Transverse colon (tissue), 4 donors: ENCODE data around the gene WBP2NL. TPM values are rescaled to one million over a fixed set of nuclear protein-coding genes. Genes with fewer than 3 reads are reported as not detected.

Experiments used
- DNase-seq: peaks from one replicate; pipeline ENCODE4 v3.0.0-alpha.2; 2019
- H3K27ac ChIP-seq, 4 donors: fragments of 200-600 bp; sonication (generic); 2 replicates each; pipeline ENCODE4 v1.5.1; 2016 to 2018; ENCODE audit warnings: inconsistent platforms in 4 of 4
- H3K27me3 ChIP-seq: fragments of 200-600 bp; sonication (generic); 2 replicates; pipeline ENCODE4 v1.5.1; 2017; ENCODE audit warnings: inconsistent platforms
- H3K36me3 ChIP-seq, 4 donors: fragments of 200-600 bp; sonication (generic); 2 replicates each; pipeline ENCODE4 v1.5.1; 2017 to 2019; ENCODE audit warnings: inconsistent platforms in 4 of 4
- H3K4me1 ChIP-seq, 4 donors: fragments of 200-600 bp; sonication (generic); 2 replicates each; pipeline ENCODE4 v1.5.1; 2017 to 2020; ENCODE audit warnings: inconsistent platforms in 4 of 4
- H3K4me3 ChIP-seq, 4 donors: fragments of 200-600 bp; sonication (generic); 1 replicate in 1 of 4; 2 replicates in 3 of 4; pipeline versions ENCODE4 v1.5.1 to v1.6.1; 2017 to 2019; ENCODE audit warnings: inconsistent platforms in 4 of 4
- H3K9me3 ChIP-seq, 2 donors: fragments of 200-600 bp; sonication (generic); 2 replicates each; pipeline ENCODE4 v1.5.1; 2017 to 2019; ENCODE audit warnings: inconsistent platforms in 2 of 2
- EP300 ChIP-seq: sonication (generic); formaldehyde crosslinking; IDR thresholded peaks from one replicate; pipeline ENCODE4 v1.6.1; 2017; ENCODE audit warnings: antibody characterized with exemption, low read depth
- POLR2A ChIP-seq: fragments of 450-650 bp; IDR thresholded peaks from one replicate; pipeline ENCODE4 v1.6.1; 2016; ENCODE audit warnings: antibody characterized with exemption, mild to moderate bottlenecking, moderate library complexity
- POLR2AphosphoS5 ChIP-seq, 3 donors: sonication (generic); formaldehyde crosslinking; IDR thresholded peaks; one replicate each; pipeline ENCODE4 v1.6.1; 2016; ENCODE audit warnings: antibody characterized with exemption in 3 of 3
- WGBS, 2 donors: methylation state at CpG; one replicate each; pipeline ENCODE4 v1.1.5; 2018; ENCODE audit warnings: low coverage in 1 of 2; 5-methylcytosine and 5-hydroxymethylcytosine counted together
- in situ Hi-C, 4 donors: fragments of 200-750 bp; cut with MboI; loops; one replicate each; pipeline versions ENCODE4 v1.15.0 to v1.15.1; 2017; ENCODE audit warnings: low sequenced_read_pairs in 3 of 4, low pct_ligation_motif_present in 1 of 4, low pct_unique_long_range_greater_than_20kb in 1 of 4
- intact Hi-C: fragments of 100-400 bp; cut with DNase I; formaldehyde crosslinking; loops from one replicate; pipeline ENCODE4 v1.15.1; 2023; ENCODE audit warnings: low total_unique reads
- total RNA-seq, 4 donors: library from RNA; depleted of rRNA; stranded (reverse); fragments of >200 nt; gene quantifications; one replicate each; pipeline ENCODE4 v1.1.0, GENCODE V29; 2016
- TF ChIP-seq, protein P1 (sequence below), 5 experiments: fragments of 200-600 bp in 3 of 5; fragments of 450-650 bp in 2 of 5; sonication (generic) in 3 of 5; IDR thresholded peaks; 1 replicate in 2 of 5; 2 replicates in 3 of 5; pipeline ENCODE4 v1.5.1; 2016 to 2017; ENCODE audit warnings: antibody characterized with exemption in 5 of 5, inconsistent platforms in 3 of 5, mild to moderate bottlenecking in 2 of 5, moderate library complexity in 1 of 5

Gene WBP2NL
- total RNA-seq, 4 donors from 2014 or later = 0.96 to 12.0 (median 3.5) TPM; not detected in 1

DNA sequence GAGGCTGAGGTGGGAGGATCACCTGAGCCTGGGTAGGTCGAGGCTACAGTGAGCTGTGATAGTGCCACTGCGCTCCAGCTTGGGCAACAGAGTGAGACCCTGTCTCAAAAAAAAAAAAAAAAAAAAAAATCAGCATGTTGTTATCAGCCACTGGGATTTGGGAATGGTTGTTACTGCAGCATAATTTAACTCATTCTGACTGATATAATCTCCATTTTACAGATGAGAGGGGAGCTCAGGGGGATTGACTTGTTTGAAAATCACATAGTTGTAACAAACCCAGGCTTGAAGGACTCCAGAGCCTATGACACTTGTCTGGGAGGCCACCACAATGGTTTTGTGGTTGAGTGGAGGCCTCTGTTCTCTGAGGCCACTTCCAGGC lies 32.4 kb upstream of the WBP2NL start:
- intact Hi-C loops = no loop called here
- TF ChIP-seq POLR2AphosphoS5 (IDR thresholded peaks at IDR 0.05) (no peak), EP300 (no peak), POLR2A (no peak)
- TF ChIP-seq, protein P1, sequence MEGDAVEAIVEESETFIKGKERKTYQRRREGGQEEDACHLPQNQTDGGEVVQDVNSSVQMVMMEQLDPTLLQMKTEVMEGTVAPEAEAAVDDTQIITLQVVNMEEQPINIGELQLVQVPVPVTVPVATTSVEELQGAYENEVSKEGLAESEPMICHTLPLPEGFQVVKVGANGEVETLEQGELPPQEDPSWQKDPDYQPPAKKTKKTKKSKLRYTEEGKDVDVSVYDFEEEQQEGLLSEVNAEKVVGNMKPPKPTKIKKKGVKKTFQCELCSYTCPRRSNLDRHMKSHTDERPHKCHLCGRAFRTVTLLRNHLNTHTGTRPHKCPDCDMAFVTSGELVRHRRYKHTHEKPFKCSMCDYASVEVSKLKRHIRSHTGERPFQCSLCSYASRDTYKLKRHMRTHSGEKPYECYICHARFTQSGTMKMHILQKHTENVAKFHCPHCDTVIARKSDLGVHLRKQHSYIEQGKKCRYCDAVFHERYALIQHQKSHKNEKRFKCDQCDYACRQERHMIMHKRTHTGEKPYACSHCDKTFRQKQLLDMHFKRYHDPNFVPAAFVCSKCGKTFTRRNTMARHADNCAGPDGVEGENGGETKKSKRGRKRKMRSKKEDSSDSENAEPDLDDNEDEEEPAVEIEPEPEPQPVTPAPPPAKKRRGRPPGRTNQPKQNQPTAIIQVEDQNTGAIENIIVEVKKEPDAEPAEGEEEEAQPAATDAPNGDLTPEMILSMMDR (IDR thresholded peaks at IDR 0.05) = no peak
- H3K36me3 ChIP-seq = no peaks in the 10 kb centered on the region
- peaks cover under 1% of the 10 kb centered on the region for H3K27me3 ChIP-seq
- H3K4me1 ChIP-seq = no peaks in the 10 kb centered on the region
- 83 to 92% methylated on average over 2 of the region's 2 CpGs for WGBS, 2 donors
- no peak overlapping the region for H3K4me3 ChIP-seq
- H3K27ac ChIP-seq = no peak overlapping the region
- in situ Hi-C loops = loop anchor here (25.0 kb wide), 1 partner anchor 471 kb away; the partner anchor contains the start of gene NFAM1 (in 4 of the 4)
- H3K9me3 ChIP-seq = no peaks in the 10 kb centered on the region
- DNase-seq = no peak

DNA sequence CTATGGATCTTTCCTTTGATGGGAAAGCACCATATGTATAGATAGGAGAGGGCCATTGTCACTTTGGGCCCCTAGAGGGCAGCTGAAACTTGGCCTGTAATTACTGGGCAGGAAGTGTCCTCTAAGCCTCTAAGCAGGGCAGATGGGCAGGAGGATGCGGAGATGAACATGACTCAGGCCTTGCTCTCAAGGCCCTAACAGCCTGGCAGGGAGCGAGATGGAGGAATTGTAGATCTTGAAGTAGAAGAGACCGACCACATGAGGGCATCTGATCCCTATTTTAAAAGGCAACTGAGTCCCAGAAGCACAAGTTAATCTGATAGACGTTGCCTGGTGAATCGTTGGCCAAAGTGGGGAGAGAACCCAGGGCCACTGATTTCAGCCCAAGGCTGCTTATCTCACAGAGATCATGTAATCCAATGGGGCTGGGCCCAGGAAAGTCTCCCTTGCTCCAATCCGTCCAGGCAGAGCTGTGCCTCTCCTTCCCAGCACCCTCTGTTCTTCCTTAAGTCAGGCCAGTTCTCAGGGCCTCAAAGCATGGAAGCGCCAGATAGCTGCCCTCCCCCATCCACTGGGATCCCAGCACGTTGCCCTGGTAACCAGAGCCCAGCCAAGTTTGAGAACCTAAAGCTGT lies 31.9 kb upstream of the WBP2NL start:
- H3K27me3 ChIP-seq = peaks cover 5% of the 10 kb centered on the region
- no peaks in the 10 kb centered on the region for H3K36me3 ChIP-seq
- in situ Hi-C loops (loop anchor here (25.0 kb wide), 1 partner anchor 471 kb away; the partner anchor contains the start of gene NFAM1 (in 4 of the 4)), intact Hi-C loops (no loop called here)
- H3K9me3 ChIP-seq = no peaks in the 10 kb centered on the region
- peak; percentile 41 for DNase-seq
- no peaks in the 10 kb centered on the region for H3K4me1 ChIP-seq
- WGBS, 2 donors = 44 to 60% methylated on average over 1 to 8 of the region's 8 CpGs
- no peak overlapping the region for H3K4me3 ChIP-seq
- H3K27ac ChIP-seq = no peak overlapping the region
- TF ChIP-seq, protein P1 (IDR thresholded peaks at IDR 0.05) = peak in 4 of 5 experiments; percentile 14 to 50 (median 36)
- TF ChIP-seq POLR2A = no peak

DNA sequence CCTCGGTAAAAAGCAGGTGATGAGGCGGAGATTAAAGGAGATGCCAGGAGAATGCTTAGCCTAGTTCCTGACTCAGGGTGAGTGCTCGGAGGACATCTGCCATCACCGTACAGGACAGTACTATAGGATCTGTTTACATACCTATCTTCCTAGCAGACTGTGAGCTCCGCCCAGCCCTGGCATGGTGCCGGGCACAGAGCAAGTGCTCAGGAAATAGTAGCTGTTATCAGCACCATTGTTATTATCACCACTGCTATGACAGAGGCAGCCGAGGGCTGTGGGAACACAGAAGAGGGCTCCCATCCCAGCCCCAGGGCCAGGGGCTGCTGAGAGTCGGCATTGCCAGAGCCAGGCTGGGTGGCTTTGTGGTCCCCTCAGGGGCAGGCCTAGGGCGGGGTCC lies 30.0 kb upstream of the WBP2NL start:
- intact Hi-C loops = no loop called here
- no peak overlapping the region for H3K27ac ChIP-seq
- no peaks in the 10 kb centered on the region for H3K36me3 ChIP-seq
- WGBS, 2 donors = 43 to 100% methylated on average over 1 to 7 of the region's 9 CpGs
- in situ Hi-C loops = loop anchor here (25.0 kb wide), 1 partner anchor 469 kb away; the partner anchor contains the start of gene NFAM1 (in 4 of the 4)
- DNase-seq = peak; percentile 37
- H3K27me3 ChIP-seq = peaks cover 24% of the 10 kb centered on the region
- TF ChIP-seq, protein P1 (IDR thresholded peaks at IDR 0.05) = no peak
- H3K4me1 ChIP-seq = no peaks in the 10 kb centered on the region
- no peaks in the 10 kb centered on the region for H3K9me3 ChIP-seq
- no peak overlapping the region for H3K4me3 ChIP-seq

- no peaks in the 10 kb centered on the region for H3K4me1 ChIP-seq
- TF ChIP-seq POLR2A (no peak), EP300 (no peak), POLR2AphosphoS5 (IDR thresholded peaks at IDR 0.05) (no peak)
- TF ChIP-seq, protein P1 (IDR thresholded peaks at IDR 0.05) = no peak
- intact Hi-C loops (no loop called here), in situ Hi-C loops (loop anchor here (25.0 kb wide), 1 partner anchor 468 kb away; the partner anchor contains the start of gene NFAM1 (in 4 of the 4))
- H3K4me3 ChIP-seq = no peak within 1 kb of the TSS
- H3K27me3 ChIP-seq = peaks cover 30% of the 10 kb centered on the region
- H3K36me3 ChIP-seq = no peaks in the 10 kb centered on the region
- no peaks in the 10 kb centered on the region for H3K9me3 ChIP-seq
- no peak within 1 kb of the TSS for H3K27ac ChIP-seq
- DNase-seq = no peak
- WGBS, 2 donors = 76 to 86% methylated on average over 2 to 8 of the region's 8 CpGs
These were observed 29.4 kb upstream of the WBP2NL start, which contains the start of gene SEPTIN3 for GRCh38 chr22:41969110-41969646. Gene SEPTIN3 (plus strand): TSS chr22:41969443. CDS start chr22:41971493, 2,050 bp downstream.
